HCT116 (cell line): ENCODE measurements around the gene SLK. TPM values are rescaled to one million over a fixed set of nuclear protein-coding genes. Genes with fewer than 3 reads are reported as not detected.

Experiments used
- ATAC-seq: fragments of 200-7000 bp; cut with Tn5 transposase; 2 replicates; pipeline ENCODE4 v1.9.1; 2020; ENCODE audit warnings: mild to moderate bottlenecking, moderate library complexity
- BruUV-seq: library from RNA; stranded (reverse); fragments of 400-500 nt; replicated peaks from 2 replicates; lab custom pipeline; 2021; lab: Mats Ljungman, UMichigan
- CTCF ChIA-PET: fragments of 300-600 bp; sonication (Branson Sonifier 250); formaldehyde crosslinking; loops from one replicate; lab custom pipeline; 2021; ENCODE audit warnings: antibody characterized with exemption; lab: Charles Lee
- POLR2A ChIA-PET: fragments of 300-600, 350-600 bp; sonication (Branson Sonifier 250); formaldehyde crosslinking; loops from one replicate; lab custom pipeline; 2021; ENCODE audit warnings: antibody characterized with exemption; lab: Charles Lee
- RAD21 ChIA-PET, 2 experiments: fragments of 300-600 bp; sonication (Branson Sonifier 250); formaldehyde crosslinking; loops; one replicate each; lab custom pipeline; 2023; ENCODE audit warnings: low total read pairs in 2 of 2; ENCODE audit not compliant: uncharacterized antibody in 2 of 2, unreplicated experiment in 2 of 2, low non-redundant PET in 1 of 2; lab: Charles Lee
- DNase-seq: peaks from one replicate; pipeline ENCODE4 v3.0.0-alpha.2; 2010; ENCODE audit warnings: low read depth, low spot score
- H2AFZ ChIP-seq: fragments of 200-600 bp; shearing (Covaris generic), sonication (generic); 2 replicates; pipeline ENCODE4 v1.6.1; 2017; ENCODE audit warnings: low read depth, mixed run types, mixed read lengths, antibody characterized with exemption, low read length; ENCODE audit not compliant: poor library complexity, severe bottlenecking
- H3K27ac ChIP-seq: 2 replicates; pipeline ENCODE4 v1.5.1; 2012; ENCODE audit warnings: low read depth, low read length
- H3K27me3 ChIP-seq: fragments of 200-600 bp; sonication (generic); 2 replicates; pipeline ENCODE4 v1.6.1; 2016; ENCODE audit warnings: mixed run types, low read length, mixed read lengths; ENCODE audit not compliant: insufficient read depth
- H3K36me3 ChIP-seq, 2 experiments: fragments of 200-500 bp in 1 of 2; fragments of 200-600 bp in 1 of 2; sonication (Bioruptor generic) in 1 of 2; sonication (generic) in 1 of 2; 2 replicates each; pipeline versions ENCODE4 v1.5.1 to v1.6.1; 2014 to 2016; ENCODE audit warnings: low read length in 2 of 2, inconsistent platforms in 1 of 2, mixed read lengths in 1 of 2, mixed run types in 1 of 2; ENCODE audit not compliant: insufficient read depth in 2 of 2, control insufficient read depth in 1 of 2
- H3K4me1 ChIP-seq, 2 experiments: fragments of 200-600 bp in 1 of 2; sonication (generic) in 1 of 2; 2 replicates each; pipeline versions ENCODE4 v1.5.1 to v1.6.1; 2012 to 2017; ENCODE audit warnings: low read length in 2 of 2, inconsistent platforms in 1 of 2, mild to moderate bottlenecking in 1 of 2, mixed read lengths in 1 of 2, mixed run types in 1 of 2, moderate library complexity in 1 of 2; ENCODE audit not compliant: insufficient read depth in 2 of 2, control insufficient read depth in 1 of 2
- H3K4me2 ChIP-seq: fragments of 200-600 bp; sonication (generic); 2 replicates; pipeline ENCODE4 v1.6.1; 2017; ENCODE audit warnings: mixed run types, low read length, mixed read lengths
- H3K4me3 ChIP-seq, 2 experiments: fragments of 200-600 bp in 1 of 2; sonication (generic) in 1 of 2; replicated peaks in 1 of 2; 2 replicates each; pipeline ENCODE4 v1.5.1; 2011 to 2016; ENCODE audit warnings: low read length in 2 of 2, control low read depth in 1 of 2, low read depth in 1 of 2, mild to moderate bottlenecking in 1 of 2, mixed read lengths in 1 of 2, mixed run types in 1 of 2
- H3K79me2 ChIP-seq: fragments of 200-600 bp; sonication (generic); 2 replicates; pipeline ENCODE4 v1.6.1; 2017; ENCODE audit warnings: mild to moderate bottlenecking, mixed run types, low read length, moderate library complexity, mixed read lengths; ENCODE audit not compliant: insufficient read depth
- H3K9ac ChIP-seq: fragments of 200-600 bp; sonication (generic); 2 replicates; pipeline ENCODE4 v1.6.1; 2016; ENCODE audit warnings: low read length, mixed read lengths
- H3K9me2 ChIP-seq: fragments of 200-600 bp; sonication (generic), shearing (Covaris generic); 2 replicates; pipeline ENCODE4 v1.6.1; 2017; ENCODE audit warnings: mixed run types, mild to moderate bottlenecking, moderate library complexity; ENCODE audit not compliant: insufficient read depth
- H3K9me3 ChIP-seq, 2 experiments: fragments of 200-500 bp in 1 of 2; fragments of 200-600 bp in 1 of 2; sonication (Bioruptor generic) in 1 of 2; sonication (generic) in 1 of 2; 2 replicates each; pipeline ENCODE4 v1.6.1; 2014 to 2017; ENCODE audit warnings: low read length in 2 of 2, mixed read lengths in 2 of 2, inconsistent platforms in 1 of 2, low read depth in 1 of 2, mild to moderate bottlenecking in 1 of 2, mixed run types in 1 of 2, moderate library complexity in 1 of 2; ENCODE audit not compliant: control insufficient read depth in 1 of 2, insufficient read depth in 1 of 2
- H4K20me1 ChIP-seq: fragments of 200-600 bp; sonication (generic), shearing (Covaris generic); 2 replicates; pipeline ENCODE4 v1.6.1; 2017; ENCODE audit warnings: mixed run types, mild to moderate bottlenecking, moderate library complexity; ENCODE audit not compliant: insufficient read depth
- CTCF ChIP-seq, 3 experiments: fragments of 200-600 bp in 1 of 3; sonication (generic) in 1 of 3; IDR thresholded peaks in 2 of 3; conservative IDR thresholded peaks in 1 of 3; 2 replicates each; pipeline ENCODE4 v1.5.1; 2012 to 2017; ENCODE audit warnings: low read depth in 2 of 3, low read length in 2 of 3, antibody characterized with exemption in 1 of 3, borderline replicate concordance in 1 of 3, control low read depth in 1 of 3, mild to moderate bottlenecking in 1 of 3, mixed read lengths in 1 of 3, mixed run types in 1 of 3, moderate library complexity in 1 of 3; ENCODE audit not compliant: insufficient read depth in 1 of 3
- JUND ChIP-seq: IDR thresholded peaks from 2 replicates; pipeline ENCODE4 v1.6.1; 2012
- MAX ChIP-seq: IDR thresholded peaks from 2 replicates; pipeline ENCODE4 v1.6.1; 2012
- RAD21 ChIP-seq: IDR thresholded peaks from 2 replicates; pipeline ENCODE4 v1.6.1; 2012; ENCODE audit warnings: low read depth, mild to moderate bottlenecking
- REST ChIP-seq: IDR thresholded peaks from 2 replicates; pipeline ENCODE4 v1.6.1; 2012; ENCODE audit warnings: low read depth
- ZFX ChIP-seq: fragments of 450-650 bp; IDR thresholded peaks from 2 replicates; pipeline ENCODE4 v1.6.1; 2017
- intact Hi-C: fragments of 100-400 bp; cut with micrococcal nuclease; formaldehyde crosslinking; loops from 2 replicates; pipeline ENCODE4 v1.10.0; 2022
- total RNA-seq: library from RNA; stranded (reverse); gene quantifications from one replicate; pipeline ENCODE4 v1.2.1, GENCODE V29; 2021; ENCODE audit not compliant: unreplicated experiment

The SLK gene
- total RNA-seq, 1 experiment from 2014 or later: 44.2 TPM

- no peaks in the 10 kb centered on the region for H3K79me2 ChIP-seq
- H3K4me1 ChIP-seq: no peaks in the 10 kb centered on the region
- no peaks in the 10 kb centered on the region for H3K9me2 ChIP-seq
- ATAC-seq (no peak), DNase-seq (no peak)
- H3K27me3 ChIP-seq: no peaks in the 10 kb centered on the region
- no peak overlapping the region for H3K4me3 ChIP-seq
- no peak overlapping the region for H3K4me2 ChIP-seq
- no peak overlapping the region for H3K9ac ChIP-seq
- POLR2A ChIA-PET: no interaction called here
- no peaks in the 10 kb centered on the region for H3K36me3 ChIP-seq
- RAD21 ChIA-PET: no interaction called here
- CTCF ChIA-PET: no interaction called here
- no peak for TF ChIP-seq REST
- TF ChIP-seq RAD21: no peak
- no peak for TF ChIP-seq ZFX
- no peak for TF ChIP-seq MAX
- TF ChIP-seq JUND: no peak
- TF ChIP-seq, all 23 proteins: peak for 0
- intact Hi-C loops: no loop called here
- Histone ChIP-seq H2AFZ (no peak overlapping the region), H4K20me1 (no peaks in the 10 kb centered on the region), H3K27ac (no peak overlapping the region), H3K9me3 (no peaks in the 10 kb centered on the region)
- BruUV-seq: no TSS peak
Measured at GRCh38 chr10:104066945-104067344, 100.0 kb downstream of the SLK start.

- RAD21 ChIA-PET: no interaction called here
- ATAC-seq: no peak
Measured at GRCh38 chr10:104067525-104067924, 100.6 kb downstream of the SLK start.

More at GRCh38 chr10:104067525-104067924, 100.6 kb downstream of the SLK start:
- no TSS peak for BruUV-seq
- H3K4me2 ChIP-seq: no peak overlapping the region
- H3K36me3 ChIP-seq: no peaks in the 10 kb centered on the region
- DNase-seq: no peak
- CTCF ChIA-PET: no interaction called here
- no peaks in the 10 kb centered on the region for H3K79me2 ChIP-seq
- POLR2A ChIA-PET: no interaction called here
- no peaks in the 10 kb centered on the region for H3K4me1 ChIP-seq
- no peak overlapping the region for H3K4me3 ChIP-seq
- TF ChIP-seq CTCF (IDR thresholded peaks at IDR 0.05 in 2 of 3, conservative IDR thresholded peaks at IDR 0.05 in 1 of 3; ENCODE audit: borderline replicate concordance in 1 of 3, insufficient read depth in 1 of 3, low read depth in 2 of 3, low read length in 2 of 3): no peak
- H3K9me2 ChIP-seq: no peaks in the 10 kb centered on the region
- H3K9me3 ChIP-seq: no peaks in the 10 kb centered on the region
- intact Hi-C loops: no loop called here
- H4K20me1 ChIP-seq: no peaks in the 10 kb centered on the region
- no peak overlapping the region for H3K27ac ChIP-seq
- H3K9ac ChIP-seq: no peak overlapping the region
- no peak overlapping the region for H2AFZ ChIP-seq
- H3K27me3 ChIP-seq: no peaks in the 10 kb centered on the region
